Kidney (tissue), 14 donors: ENCODE results near the gene SMOC1. TPM values are rescaled to one million over a fixed set of nuclear protein-coding genes. Genes with fewer than 3 reads are reported as not detected.

Experiments
- DNase-seq, 5 donors: peaks; one replicate each; pipeline ENCODE4 v3.0.0-alpha.2; 2013 to 2020
- FAIRE-seq: peaks from 2 replicates; lab custom pipeline; 2012; peaks lifted over from hg19 to GRCh38; lab: Jason Lieb, UNC
- H3K27ac ChIP-seq, 2 donors: one replicate each; pipeline ENCODE4 v1.7.0; 2013; ENCODE audit warnings: low read depth in 2 of 2, low read length in 2 of 2, inconsistent platforms in 1 of 2
- H3K27me3 ChIP-seq: one replicate; pipeline ENCODE4 v1.7.1; 2013; ENCODE audit warnings: low read length, inconsistent platforms; ENCODE audit not compliant: control insufficient read depth, insufficient read depth
- H3K36me3 ChIP-seq, 3 donors: one replicate each; pipeline versions ENCODE4 v1.7.0 to v1.7.1; 2013; ENCODE audit warnings: low read length in 3 of 3, control low read depth in 1 of 3, inconsistent platforms in 1 of 3; ENCODE audit not compliant: insufficient read depth in 3 of 3, control insufficient read depth in 2 of 3
- H3K4me1 ChIP-seq, 3 donors: one replicate each; pipeline versions ENCODE4 v1.7.0 to v1.7.1; 2013; ENCODE audit warnings: low read length in 3 of 3, inconsistent platforms in 1 of 3, low read depth in 1 of 3; ENCODE audit not compliant: control insufficient read depth in 2 of 3, insufficient read depth in 2 of 3
- H3K4me3 ChIP-seq, 3 donors: one replicate each; pipeline versions ENCODE4 v1.7.0 to v1.8.1; 2013; ENCODE audit warnings: low read length in 3 of 3, control low read depth in 1 of 3, inconsistent platforms in 1 of 3
- H3K9ac ChIP-seq, 3 donors: one replicate each; pipeline versions ENCODE4 v1.7.0 to v1.7.1; 2013; ENCODE audit warnings: low read length in 3 of 3, control low read depth in 1 of 3, inconsistent platforms in 1 of 3
- H3K9me3 ChIP-seq, 3 donors: one replicate each; pipeline versions ENCODE4 v1.7.0 to v1.7.1; 2013; ENCODE audit warnings: low read length in 3 of 3, control low read depth in 1 of 3, inconsistent platforms in 1 of 3; ENCODE audit not compliant: control insufficient read depth in 2 of 3, insufficient read depth in 1 of 3
- CTCF ChIP-seq: IDR thresholded peaks from 3 replicates; pipeline ENCODE4 v1.5.1; 2012; ENCODE audit warnings: mild to moderate bottlenecking, moderate library complexity, borderline replicate concordance; ENCODE audit not compliant: insufficient read depth; ENCODE audit errors: extremely low read depth
- intact Hi-C: fragments of 100-400 bp; cut with DNase I; formaldehyde crosslinking; loops from one replicate; pipeline ENCODE4 v1.11.1; 2022
- polyA plus RNA-seq: library from polyadenylated mRNA; stranded (reverse); fragments of 350-450 nt; fragmentation: Illumina TruSeq; extraction: RNeasy Lipid Tissue Mini Kit (QIAGEN cat#74804); gene quantifications from one replicate; pipeline ENCODE4 v1.2.3, GENCODE V29; 2014; ENCODE audit warnings: low read depth, low replicate concordance; ENCODE audit not compliant: insufficient read depth
- total RNA-seq: library from RNA; stranded (reverse); fragmentation: NEBNext Ultra II Directional; extraction: Animal tissue kit (Norgen Biotek cat#: 25700); gene quantifications from one replicate; pipeline ENCODE4 v1.2.1, GENCODE V29; 2021
- donor health status: control.
- donor health status: control.
- donor health status: control.
- donor health status: control.
- donor health status: control.
- donor health status: DM: yes; HTN: yes; CAD: no.
- donor health status: Normal renal cell carcinoma (clear cell type).

SMOC1 gene
- total and polyA plus RNA-seq, 2 donors from 2014 or later: 1.2 to 2.8 TPM

GRCh38 chr14:69986336-69986735, 107.1 kb downstream of the SMOC1 start:
- no peaks in the 10 kb centered on the region for H3K4me1 ChIP-seq
- intact Hi-C loops: no loop called here
- H3K9me3 ChIP-seq: no peaks in the 10 kb centered on the region
- no peaks in the 10 kb centered on the region for H3K27me3 ChIP-seq
- FAIRE-seq (no peak), DNase-seq (no peak)
- no peak overlapping the region for H3K27ac ChIP-seq
- TF ChIP-seq CTCF: no peak
- H3K9ac ChIP-seq: no peak overlapping the region
- H3K4me3 ChIP-seq: no peak overlapping the region
- H3K36me3 ChIP-seq: no peaks in the 10 kb centered on the region

GRCh38 chr14:69987406-69988121, 108.3 kb downstream of the SMOC1 start:
- no peaks in the 10 kb centered on the region for H3K36me3 ChIP-seq
- TF ChIP-seq CTCF: no peak
- no peak for FAIRE-seq
- no peak for DNase-seq
- no peaks in the 10 kb centered on the region for H3K27me3 ChIP-seq
- no peak overlapping the region for H3K27ac ChIP-seq
- H3K9me3 ChIP-seq: no peaks in the 10 kb centered on the region
- H3K4me1 ChIP-seq: no peaks in the 10 kb centered on the region
- intact Hi-C loops: no loop called here
- no peak overlapping the region for H3K4me3 ChIP-seq
- H3K9ac ChIP-seq: no peak overlapping the region

- FAIRE-seq: no peak
- no peak overlapping the region for H3K9ac ChIP-seq
- no peak overlapping the region for H3K4me3 ChIP-seq
- no peaks in the 10 kb centered on the region for H3K9me3 ChIP-seq
- DNase-seq: no peak
- no peak for TF ChIP-seq CTCF
- intact Hi-C loops: no loop called here
- no peak overlapping the region for H3K27ac ChIP-seq
- no peaks in the 10 kb centered on the region for H3K27me3 ChIP-seq
- H3K4me1 ChIP-seq: no peaks in the 10 kb centered on the region
- no peaks in the 10 kb centered on the region for H3K36me3 ChIP-seq
These were observed 109.8 kb downstream of the SMOC1 start for GRCh38 chr14:69988979-69989378.
